SK-N-MC (cell line): ENCODE results near the gene NTS.

Experiments
- DNase-seq: peaks from one replicate; pipeline ENCODE4 v3.0.0-alpha.2; 2011; ENCODE audit warnings: low read depth, low spot score
- H3K27ac ChIP-seq: fragments of 200-600 bp; sonication (generic); 2 replicates; pipeline ENCODE4 v1.5.1; 2016; ENCODE audit warnings: mixed run types
- H3K36me3 ChIP-seq: fragments of 200-600 bp; sonication (generic); 2 replicates; pipeline ENCODE4 v1.6.1; 2017; ENCODE audit warnings: antibody characterized with exemption, low read length, mixed read lengths; ENCODE audit not compliant: insufficient read depth
- H3K4me3 ChIP-seq: fragments of 200-600 bp; sonication (generic); 2 replicates; pipeline ENCODE4 v1.5.1; 2016
- H3K9ac ChIP-seq: fragments of 200-600 bp; sonication (generic); 2 replicates; pipeline ENCODE4 v1.8.0; 2017; ENCODE audit warnings: mixed run types, mixed read lengths; ENCODE audit not compliant: insufficient read length
- H3K9me3 ChIP-seq: fragments of 200-600 bp; sonication (generic); 2 replicates; pipeline ENCODE4 v1.6.1; 2017; ENCODE audit warnings: low read depth, mild to moderate bottlenecking, antibody characterized with exemption, low read length, moderate library complexity, mixed read lengths
- EZH2 ChIP-seq: fragments of 200-600 bp; sonication (generic); IDR thresholded peaks from one replicate; pipeline ENCODE4 v1.6.1; 2017; ENCODE audit warnings: antibody characterized with exemption
- FOXP2 ChIP-seq: optimal IDR thresholded peaks from 2 replicates; pipeline ENCODE3; 2011; ENCODE audit warnings: mild to moderate bottlenecking, moderate library complexity; ENCODE audit not compliant: insufficient read depth; ENCODE audit errors: extremely low read length, control extremely low read depth
- POLR2AphosphoS5 ChIP-seq: IDR thresholded peaks from 2 replicates; pipeline ENCODE4 v1.6.1; 2012; ENCODE audit warnings: mild to moderate bottlenecking, low read depth, low read length, borderline replicate concordance

Gene NTS, protein sequence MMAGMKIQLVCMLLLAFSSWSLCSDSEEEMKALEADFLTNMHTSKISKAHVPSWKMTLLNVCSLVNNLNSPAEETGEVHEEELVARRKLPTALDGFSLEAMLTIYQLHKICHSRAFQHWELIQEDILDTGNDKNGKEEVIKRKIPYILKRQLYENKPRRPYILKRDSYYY

DNA sequence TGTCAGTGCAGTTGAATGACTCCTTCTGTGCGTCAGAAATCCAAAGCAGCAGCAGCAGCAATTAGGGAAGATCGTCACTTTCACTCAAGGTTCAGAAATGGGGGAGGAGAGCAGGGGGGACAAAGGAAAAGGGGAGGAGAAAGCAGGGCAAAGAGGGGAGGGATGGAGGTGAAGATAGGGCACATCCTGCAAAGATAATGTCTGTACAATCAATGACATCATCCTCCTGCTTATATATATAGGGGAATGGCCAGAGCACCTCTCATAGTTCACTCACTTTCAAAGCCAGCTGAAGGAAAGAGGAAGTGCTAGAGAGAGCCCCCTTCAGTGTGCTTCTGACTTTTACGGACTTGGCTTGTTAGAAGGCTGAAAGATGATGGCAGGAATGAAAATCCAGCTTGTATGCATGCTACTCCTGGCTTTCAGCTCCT is at the start of gene NTS:
TSS of gene NTS (plus strand) at position 265 of the 431 bp plus-strand sequence. CDS start at position 374, 109 bp downstream.
- Histone ChIP-seq H3K36me3 (no peaks in the 10 kb centered on the region), H3K9ac (peak within 1 kb of the TSS; percentile 34), H3K4me3 (peak within 1 kb of the TSS; percentile 56), H3K27ac (peak within 1 kb of the TSS; percentile 60), H3K9me3 (no peaks in the 10 kb centered on the region)
- DNase-seq: no peak
- no peak for TF ChIP-seq POLR2AphosphoS5

DNA sequence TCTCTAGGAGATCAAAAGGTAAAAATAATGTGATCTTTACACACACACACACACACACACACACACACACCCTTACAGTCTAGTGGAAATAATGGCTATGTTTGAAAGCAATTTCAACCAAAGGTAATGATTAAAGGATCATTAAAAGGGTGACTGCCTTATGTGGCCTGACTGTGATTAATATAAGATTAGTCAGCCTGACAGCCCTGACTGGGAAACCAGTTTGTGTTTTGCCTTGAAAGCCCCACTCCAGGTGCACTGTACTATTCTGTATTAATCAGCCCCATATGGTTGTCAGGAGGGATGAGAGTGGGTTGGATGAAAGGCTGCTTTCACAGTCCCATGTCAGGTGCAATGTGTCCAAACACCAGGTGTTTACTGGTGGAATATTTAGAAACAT is 48.3 kb upstream of the NTS start:
- Histone ChIP-seq H3K9ac (no peak overlapping the region), H3K27ac (no peak overlapping the region), H3K4me3 (no peak overlapping the region), H3K36me3 (no peaks in the 10 kb centered on the region), H3K9me3 (no peaks in the 10 kb centered on the region)
- TF ChIP-seq EZH2: no peak
- DNase-seq: no peak

DNA sequence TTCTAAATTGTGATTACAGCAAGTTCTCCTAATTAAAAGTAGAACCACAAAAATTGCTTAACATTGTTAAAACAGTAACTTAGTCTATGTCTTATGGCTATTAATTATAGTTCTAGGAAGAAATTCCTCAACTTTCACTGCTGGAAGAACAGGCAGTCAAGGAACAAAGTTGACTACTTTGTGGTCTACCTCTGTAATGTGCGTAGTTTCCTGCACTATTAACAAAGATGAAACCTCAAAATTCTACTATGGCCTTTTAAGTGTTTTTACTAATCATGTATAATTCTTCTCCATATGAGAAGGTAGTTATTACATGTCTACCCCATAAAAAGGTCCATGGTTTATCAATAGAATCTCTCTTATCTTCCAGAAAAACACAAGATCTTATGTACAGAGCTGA is 45.5 kb upstream of the NTS start:
- Histone ChIP-seq H3K9ac (no peak overlapping the region), H3K36me3 (no peaks in the 10 kb centered on the region), H3K27ac (no peak overlapping the region), H3K9me3 (no peaks in the 10 kb centered on the region), H3K4me3 (no peak overlapping the region)
- no peak for TF ChIP-seq FOXP2
- no peak for TF ChIP-seq EZH2
- TF ChIP-seq POLR2AphosphoS5: no peak
- DNase-seq: no peak

DNA sequence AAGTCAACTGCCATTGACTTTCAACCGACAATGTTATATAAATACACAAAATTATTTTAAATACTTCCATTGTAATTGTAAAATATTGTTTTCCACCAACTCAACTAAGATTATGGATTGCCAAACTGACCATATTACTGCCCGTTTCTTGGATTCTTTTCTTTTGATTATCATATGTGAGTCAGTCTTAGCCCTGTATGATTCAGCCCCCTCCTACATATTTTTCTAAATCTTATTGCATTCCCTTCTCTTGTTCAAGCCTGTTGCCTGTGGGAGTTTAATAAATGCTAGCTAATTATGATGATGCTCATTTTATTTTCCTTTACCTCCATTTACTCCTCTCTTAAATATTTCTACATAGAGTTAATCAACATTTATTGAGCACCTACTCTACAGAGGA is 44.7 kb upstream of the NTS start:
- no peak overlapping the region for H3K4me3 ChIP-seq
- no peaks in the 10 kb centered on the region for H3K36me3 ChIP-seq
- H3K9me3 ChIP-seq: no peaks in the 10 kb centered on the region
- no peak overlapping the region for H3K9ac ChIP-seq
- no peak for DNase-seq
- no peak overlapping the region for H3K27ac ChIP-seq
- TF ChIP-seq POLR2AphosphoS5 (no peak), EZH2 (no peak), FOXP2 (no peak)

DNA sequence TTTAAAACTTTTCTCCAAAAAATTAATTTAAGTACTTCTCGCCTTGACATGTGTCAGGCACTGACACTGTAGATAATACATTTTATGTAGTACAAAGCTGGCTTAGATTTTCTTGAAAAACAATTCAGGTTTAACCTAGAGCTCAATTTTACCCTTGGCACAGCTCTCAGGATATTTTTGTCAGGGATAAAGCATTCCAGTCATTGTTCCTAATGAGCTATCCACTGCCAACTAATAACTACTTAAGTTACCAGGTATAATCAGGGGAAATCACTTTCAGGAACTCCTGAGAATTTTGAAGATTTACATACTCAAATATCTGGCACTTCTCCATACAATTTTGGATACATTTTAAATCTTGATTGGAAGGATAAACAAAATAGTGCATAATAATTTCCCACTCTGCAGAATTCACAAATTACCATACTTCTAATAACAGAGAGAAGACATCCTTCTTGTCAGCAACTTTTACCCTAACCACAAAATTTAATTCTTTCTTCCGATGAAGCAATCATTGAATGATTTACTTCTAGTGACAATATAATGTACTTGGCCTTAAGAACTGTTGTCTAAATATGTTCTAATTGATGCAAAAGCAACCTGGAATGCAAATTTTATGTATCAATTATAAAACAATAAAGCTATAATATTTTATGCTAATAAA is 42.6 kb upstream of the NTS start:
- H3K27ac ChIP-seq: no peak overlapping the region
- H3K9ac ChIP-seq: no peak overlapping the region
- TF ChIP-seq FOXP2 (no peak), POLR2AphosphoS5 (peak; percentile 59; the same call in 1 of the 2 replicates)
- no peaks in the 10 kb centered on the region for H3K9me3 ChIP-seq
- no peak overlapping the region for H3K4me3 ChIP-seq
- DNase-seq: peak; percentile 71
- no peaks in the 10 kb centered on the region for H3K36me3 ChIP-seq

- Histone ChIP-seq H3K9me3 (no peaks in the 10 kb centered on the region), H3K36me3 (no peaks in the 10 kb centered on the region), H3K27ac (no peak overlapping the region), H3K4me3 (no peak overlapping the region), H3K9ac (no peak overlapping the region)
- TF ChIP-seq EZH2 (no peak), FOXP2 (no peak), POLR2AphosphoS5 (no peak)
- no peak for DNase-seq
Observed at GRCh38 chr12:85833579-85833978, 40.5 kb upstream of the NTS start.

GRCh38 chr12:85834378-85834777 is 39.7 kb upstream of the NTS start:
- Histone ChIP-seq H3K36me3 (no peaks in the 10 kb centered on the region), H3K27ac (no peak overlapping the region), H3K4me3 (peak overlapping the region; percentile 18; the same call in 1 of the 2 replicates), H3K9me3 (no peaks in the 10 kb centered on the region), H3K9ac (no peak overlapping the region)
- no peak for DNase-seq
- no peak for TF ChIP-seq FOXP2
- no peak for TF ChIP-seq POLR2AphosphoS5
- TF ChIP-seq EZH2: no peak

DNA sequence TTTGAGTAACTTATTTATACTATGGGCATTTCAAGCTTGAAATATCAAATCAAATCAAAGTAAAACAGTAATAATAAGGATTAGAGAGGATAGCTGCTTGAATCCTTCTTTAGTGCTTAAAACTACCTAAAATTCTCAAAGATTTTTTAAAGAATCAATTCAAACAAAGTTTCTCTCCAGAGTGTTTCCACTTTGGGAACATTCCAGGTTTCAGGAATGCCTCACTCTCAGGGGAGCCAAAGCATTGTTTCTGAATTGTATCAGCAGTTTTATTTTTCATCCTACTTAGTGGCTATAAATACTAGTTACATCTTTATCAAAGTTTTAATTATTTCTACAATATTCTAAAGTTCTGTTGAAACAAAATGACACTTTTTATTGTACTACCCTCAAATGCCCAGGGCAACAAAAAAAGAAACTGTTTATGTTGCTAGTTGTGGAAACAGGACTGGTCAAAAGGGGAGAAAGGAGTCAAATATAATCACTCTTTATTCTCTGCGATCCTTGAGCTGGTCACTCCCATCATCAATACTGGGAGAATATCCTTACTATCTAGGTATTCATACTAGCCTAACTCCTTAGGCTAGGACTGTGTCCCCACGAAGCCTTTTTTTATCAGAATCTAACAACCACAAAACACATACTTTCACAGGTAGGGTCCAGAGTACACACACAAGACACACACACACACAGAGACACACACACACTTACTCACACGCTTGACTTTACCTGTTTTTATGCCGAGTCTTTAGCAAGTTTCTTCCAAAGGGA is 38.5 kb upstream of the NTS start:
- DNase-seq: no peak
- H3K4me3 ChIP-seq: peak overlapping the region; percentile 25; the same call in 1 of the 2 replicates
- H3K27ac ChIP-seq: no peak overlapping the region
- no peaks in the 10 kb centered on the region for H3K36me3 ChIP-seq
- H3K9ac ChIP-seq: no peak overlapping the region
- H3K9me3 ChIP-seq: no peaks in the 10 kb centered on the region
- TF ChIP-seq POLR2AphosphoS5: no peak
- no peak for TF ChIP-seq FOXP2
- TF ChIP-seq EZH2: no peak
